SK-N-SH (cell line): ENCODE results near the gene WBP2. TPM values are rescaled to one million over a fixed set of nuclear protein-coding genes. Genes with fewer than 3 reads are reported as not detected.

Experiments used
- CTCF ChIA-PET: fragments of 300-600, 350-600 bp; formaldehyde crosslinking; extraction: SDS; loops from one replicate; lab custom pipeline; 2021; lab: Yijun Ruan, JAX
- POLR2A ChIA-PET: fragments of 350-600 bp; sonication (Branson Sonifier 250); formaldehyde crosslinking; extraction: SDS; loops from one replicate; lab custom pipeline; 2020; ENCODE audit warnings: antibody characterized with exemption, inconsistent platforms; lab: Yijun Ruan, JAX
- DNase-seq: peaks from one replicate; pipeline ENCODE4 v3.0.0; 2012
- H2AFZ ChIP-seq: fragments of 200-600 bp; sonication (generic); 2 replicates; pipeline ENCODE4 v1.8.1; 2016; ENCODE audit warnings: antibody characterized with exemption, mild to moderate bottlenecking, low read depth
- H3F3A ChIP-seq: fragments of 200-600 bp; sonication (generic); replicated peaks from 2 replicates; pipeline ENCODE3; 2016; ENCODE audit warnings: antibody characterized with exemption, mild to moderate bottlenecking; ENCODE audit not compliant: insufficient read depth
- H3K27ac ChIP-seq, 2 experiments: fragments of 200-500 bp in 1 of 2; fragments of 200-600 bp in 1 of 2; sonication (Bioruptor generic) in 1 of 2; sonication (generic), shearing (Covaris generic) in 1 of 2; 2 replicates each; pipeline versions ENCODE4 v1.5.1 to v1.6.1; 2014 to 2016; ENCODE audit warnings: low read depth in 2 of 2, inconsistent platforms in 1 of 2, low read length in 1 of 2, mild to moderate bottlenecking in 1 of 2, mixed read lengths in 1 of 2
- H3K27me3 ChIP-seq: fragments of 200-600 bp; sonication (generic), shearing (Covaris generic); 2 replicates; pipeline ENCODE4 v1.6.1; 2016; ENCODE audit warnings: mixed run types; ENCODE audit not compliant: insufficient read depth
- H3K36me3 ChIP-seq, 2 experiments: fragments of 200-500 bp in 1 of 2; fragments of 200-600 bp in 1 of 2; sonication (Bioruptor generic) in 1 of 2; sonication (generic) in 1 of 2; replicated peaks in 1 of 2; 2 replicates each; pipeline versions ENCODE3 to v1.5.1; 2014 to 2016; ENCODE audit warnings: low read length in 1 of 2, mild to moderate bottlenecking in 1 of 2; ENCODE audit not compliant: insufficient read depth in 2 of 2, control insufficient read depth in 1 of 2
- H3K4me1 ChIP-seq, 2 experiments: fragments of 200-500 bp in 1 of 2; fragments of 200-600 bp in 1 of 2; sonication (Bioruptor generic) in 1 of 2; sonication (generic), shearing (Covaris generic) in 1 of 2; 2 replicates each; pipeline versions ENCODE4 v1.5.1 to v1.6.1; 2014 to 2016; ENCODE audit warnings: low read depth in 1 of 2, low read length in 1 of 2, mixed run types in 1 of 2; ENCODE audit not compliant: insufficient read depth in 2 of 2, control insufficient read depth in 1 of 2
- H3K4me2 ChIP-seq: fragments of 200-600 bp; sonication (generic), shearing (Covaris generic); 2 replicates; pipeline ENCODE4 v1.6.1; 2017; ENCODE audit warnings: mixed run types
- H3K4me3 ChIP-seq, 2 experiments: fragments of 200-500 bp in 1 of 2; fragments of 200-600 bp in 1 of 2; sonication (Bioruptor generic) in 1 of 2; sonication (generic), shearing (Covaris generic) in 1 of 2; 2 replicates each; pipeline versions ENCODE4 v1.5.1 to v1.8.1; 2014 to 2016; ENCODE audit warnings: low read depth in 2 of 2, inconsistent platforms in 1 of 2, low read length in 1 of 2, mild to moderate bottlenecking in 1 of 2, mixed read lengths in 1 of 2, moderate library complexity in 1 of 2
- H3K79me2 ChIP-seq: fragments of 200-600 bp; sonication (generic); 2 replicates; pipeline ENCODE4 v1.8.1; 2017; ENCODE audit warnings: mild to moderate bottlenecking; ENCODE audit not compliant: insufficient read depth
- H3K9ac ChIP-seq: fragments of 200-600 bp; sonication (generic); 2 replicates; pipeline ENCODE4 v1.6.1; 2017; ENCODE audit warnings: mixed run types
- H3K9me2 ChIP-seq: fragments of 200-600 bp; sonication (generic); 2 replicates; pipeline ENCODE4 v1.6.1; 2017; ENCODE audit warnings: mixed run types
- H3K9me3 ChIP-seq: fragments of 200-600 bp; sonication (generic); 2 replicates; pipeline ENCODE4 v1.6.1; 2017; ENCODE audit warnings: mixed run types, mild to moderate bottlenecking, moderate library complexity
- H4K20me1 ChIP-seq: fragments of 200-600 bp; sonication (generic); 2 replicates; pipeline ENCODE4 v1.6.1; 2017; ENCODE audit warnings: mild to moderate bottlenecking, mixed run types; ENCODE audit not compliant: insufficient read depth
- ELF1 ChIP-seq: IDR thresholded peaks from 2 replicates; pipeline ENCODE4 v1.4.0; 2012
- EZH2phosphoT487 ChIP-seq: fragments of 200-600 bp; sonication (generic); IDR thresholded peaks from 2 replicates; pipeline ENCODE4 v1.6.1; 2017; ENCODE audit warnings: low read depth, mixed run types, mild to moderate bottlenecking, antibody characterized with exemption, moderate library complexity, borderline replicate concordance
- FOSL2 ChIP-seq: IDR thresholded peaks from 2 replicates; pipeline ENCODE4 v1.4.0; 2012; ENCODE audit warnings: low read depth, mild to moderate bottlenecking, moderate library complexity, borderline replicate concordance
- FOXM1 ChIP-seq: IDR thresholded peaks from 2 replicates; pipeline ENCODE4 v1.4.0; 2012; ENCODE audit warnings: low read depth, mild to moderate bottlenecking
- GATA2 ChIP-seq: sonication (generic); formaldehyde crosslinking; IDR thresholded peaks from 2 replicates; pipeline ENCODE4 v1.5.0; 2020; ENCODE audit warnings: mild to moderate bottlenecking, missing genetic modification reagents
- MEF2A ChIP-seq: IDR thresholded peaks from 2 replicates; pipeline ENCODE4 v1.4.0; 2012; ENCODE audit warnings: low read depth, borderline replicate concordance
- NFIC ChIP-seq: IDR thresholded peaks from 2 replicates; pipeline ENCODE4 v1.4.0; 2012; ENCODE audit warnings: borderline replicate concordance
- NRF1 ChIP-seq: IDR thresholded peaks from 2 replicates; pipeline ENCODE4 v1.6.1; 2012; ENCODE audit warnings: low read depth, mild to moderate bottlenecking, low read length
- POLR2AphosphoS5 ChIP-seq: IDR thresholded peaks from 2 replicates; pipeline ENCODE4 v1.6.1; 2012; ENCODE audit warnings: low read depth, low read length
- SIN3A ChIP-seq: IDR thresholded peaks from 2 replicates; pipeline ENCODE4 v1.6.1; 2012; ENCODE audit warnings: low read depth, mild to moderate bottlenecking, low read length, moderate library complexity, borderline replicate concordance
- TCF12 ChIP-seq: IDR thresholded peaks from 2 replicates; pipeline ENCODE4 v1.4.0; 2012
- WGBS: methylation state at CpG from one replicate; pipeline ENCODE4 v1.1.6; 2017; ENCODE audit warnings: low lambda C conversion rate; 5-methylcytosine and 5-hydroxymethylcytosine counted together
- polyA plus RNA-seq, 3 experiments: library from polyadenylated mRNA; depleted of rRNA; stranded (reverse); fragments of >200 nt; gene quantifications; 2 replicates each; pipeline ENCODE4 v1.2.3, GENCODE V29; 2012
- TF ChIP-seq, protein P1 (sequence below): IDR thresholded peaks from 2 replicates; pipeline ENCODE4 v1.4.0; 2012; ENCODE audit warnings: low read depth, borderline replicate concordance
- TF ChIP-seq, protein P2 (sequence below): fragments of 150-350 bp; IDR thresholded peaks from 2 replicates; pipeline ENCODE4 v1.6.1; 2017; ENCODE audit warnings: antibody characterized with exemption, low read length, low read depth, borderline replicate concordance
- TF ChIP-seq, protein P3 (sequence below): IDR thresholded peaks from 2 replicates; pipeline ENCODE4 v1.6.1; 2012; ENCODE audit warnings: mild to moderate bottlenecking, low read depth, low read length, moderate library complexity

WBP2 gene
- polyA plus RNA-seq, 1 of the 3 experiments (the other 2 are of a cell fraction), result 55.8 TPM

DNA sequence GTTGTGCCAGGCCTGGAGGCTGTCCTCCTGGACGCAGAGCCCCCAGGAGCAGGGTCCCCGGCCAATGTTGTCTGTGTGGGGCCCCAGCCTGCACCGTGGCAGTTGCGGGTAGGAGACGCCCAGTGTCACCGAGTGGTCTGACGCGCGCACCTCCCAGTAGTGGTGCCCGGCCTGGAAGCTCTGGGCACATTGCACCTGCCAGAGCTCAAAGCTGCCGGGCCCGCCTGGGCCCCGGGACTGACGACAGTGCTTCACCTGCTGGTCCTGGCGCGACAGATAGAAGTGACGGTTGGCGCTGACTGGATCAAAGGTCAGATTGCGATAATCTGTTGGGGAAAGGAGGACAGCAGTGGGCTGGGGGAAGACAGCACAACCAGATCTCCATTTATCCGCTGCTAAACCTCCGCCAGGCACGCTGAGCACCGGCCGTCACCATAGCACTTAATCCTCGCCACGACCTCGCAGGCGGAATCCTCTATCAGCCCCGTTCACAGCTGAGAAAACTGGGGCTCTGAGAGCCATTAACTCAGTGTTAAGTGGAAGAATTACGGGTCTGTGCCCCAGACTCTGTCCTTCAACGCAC is 36.0 kb upstream of the WBP2 start:
- Histone ChIP-seq H3K9me2 (no peaks in the 10 kb centered on the region), H2AFZ (no peak overlapping the region), H3K4me1 (peaks cover 9 to 11% of the 10 kb centered on the region in 2 experiments; a peak in 3 of 4 replicates), H4K20me1 (no peaks in the 10 kb centered on the region), H3K36me3 (peaks cover 0 to 15% of the 10 kb centered on the region in 2 experiments), H3K9ac (no peak overlapping the region), H3K9me3 (no peaks in the 10 kb centered on the region), H3F3A (peaks cover 21% of the 10 kb centered on the region), H3K4me3 (no peak overlapping the region), H3K27me3 (no peaks in the 10 kb centered on the region), H3K4me2 (no peak overlapping the region), H3K79me2 (peaks cover 29% of the 10 kb centered on the region), H3K27ac (no peak overlapping the region)
- CTCF ChIA-PET, result interaction anchor here (1.4 to 16.0 kb wide), 5 partner anchors 13 to 143 kb away, joined by 4 to 214 read pairs (median 6); partner anchors contain the start of genes MRPL38 and TRIM47
- POLR2A ChIA-PET, result no interaction called here
- no peak for DNase-seq
- TF ChIP-seq EZH2phosphoT487, result no peak
- TF ChIP-seq SIN3A, result no peak
- no peak for TF ChIP-seq NFIC
- TF ChIP-seq NRF1, result no peak
- TF ChIP-seq TCF12, result no peak
- TF ChIP-seq, protein P1, sequence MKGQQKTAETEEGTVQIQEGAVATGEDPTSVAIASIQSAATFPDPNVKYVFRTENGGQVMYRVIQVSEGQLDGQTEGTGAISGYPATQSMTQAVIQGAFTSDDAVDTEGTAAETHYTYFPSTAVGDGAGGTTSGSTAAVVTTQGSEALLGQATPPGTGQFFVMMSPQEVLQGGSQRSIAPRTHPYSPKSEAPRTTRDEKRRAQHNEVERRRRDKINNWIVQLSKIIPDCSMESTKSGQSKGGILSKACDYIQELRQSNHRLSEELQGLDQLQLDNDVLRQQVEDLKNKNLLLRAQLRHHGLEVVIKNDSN, result no peak
- TF ChIP-seq MEF2A, result no peak
- no peak for TF ChIP-seq FOSL2
- TF ChIP-seq GATA2 (CRISPR knock-in tag), result no peak
- TF ChIP-seq, protein P2, sequence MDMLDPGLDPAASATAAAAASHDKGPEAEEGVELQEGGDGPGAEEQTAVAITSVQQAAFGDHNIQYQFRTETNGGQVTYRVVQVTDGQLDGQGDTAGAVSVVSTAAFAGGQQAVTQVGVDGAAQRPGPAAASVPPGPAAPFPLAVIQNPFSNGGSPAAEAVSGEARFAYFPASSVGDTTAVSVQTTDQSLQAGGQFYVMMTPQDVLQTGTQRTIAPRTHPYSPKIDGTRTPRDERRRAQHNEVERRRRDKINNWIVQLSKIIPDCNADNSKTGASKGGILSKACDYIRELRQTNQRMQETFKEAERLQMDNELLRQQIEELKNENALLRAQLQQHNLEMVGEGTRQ, result no peak
- TF ChIP-seq ELF1, result no peak
- TF ChIP-seq, protein P3, sequence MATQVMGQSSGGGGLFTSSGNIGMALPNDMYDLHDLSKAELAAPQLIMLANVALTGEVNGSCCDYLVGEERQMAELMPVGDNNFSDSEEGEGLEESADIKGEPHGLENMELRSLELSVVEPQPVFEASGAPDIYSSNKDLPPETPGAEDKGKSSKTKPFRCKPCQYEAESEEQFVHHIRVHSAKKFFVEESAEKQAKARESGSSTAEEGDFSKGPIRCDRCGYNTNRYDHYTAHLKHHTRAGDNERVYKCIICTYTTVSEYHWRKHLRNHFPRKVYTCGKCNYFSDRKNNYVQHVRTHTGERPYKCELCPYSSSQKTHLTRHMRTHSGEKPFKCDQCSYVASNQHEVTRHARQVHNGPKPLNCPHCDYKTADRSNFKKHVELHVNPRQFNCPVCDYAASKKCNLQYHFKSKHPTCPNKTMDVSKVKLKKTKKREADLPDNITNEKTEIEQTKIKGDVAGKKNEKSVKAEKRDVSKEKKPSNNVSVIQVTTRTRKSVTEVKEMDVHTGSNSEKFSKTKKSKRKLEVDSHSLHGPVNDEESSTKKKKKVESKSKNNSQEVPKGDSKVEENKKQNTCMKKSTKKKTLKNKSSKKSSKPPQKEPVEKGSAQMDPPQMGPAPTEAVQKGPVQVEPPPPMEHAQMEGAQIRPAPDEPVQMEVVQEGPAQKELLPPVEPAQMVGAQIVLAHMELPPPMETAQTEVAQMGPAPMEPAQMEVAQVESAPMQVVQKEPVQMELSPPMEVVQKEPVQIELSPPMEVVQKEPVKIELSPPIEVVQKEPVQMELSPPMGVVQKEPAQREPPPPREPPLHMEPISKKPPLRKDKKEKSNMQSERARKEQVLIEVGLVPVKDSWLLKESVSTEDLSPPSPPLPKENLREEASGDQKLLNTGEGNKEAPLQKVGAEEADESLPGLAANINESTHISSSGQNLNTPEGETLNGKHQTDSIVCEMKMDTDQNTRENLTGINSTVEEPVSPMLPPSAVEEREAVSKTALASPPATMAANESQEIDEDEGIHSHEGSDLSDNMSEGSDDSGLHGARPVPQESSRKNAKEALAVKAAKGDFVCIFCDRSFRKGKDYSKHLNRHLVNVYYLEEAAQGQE, result no peak
- no peak for TF ChIP-seq FOXM1
- no peak for TF ChIP-seq POLR2AphosphoS5
- WGBS, result 96% methylated on average over 29 of the region's 31 CpGs
